Lower leg skin (tissue), 3 donors: Measurements from ENCODE around the gene NOL4L.

Experiments used
- CTCF ChIP-seq, 3 donors: fragments of 450-650 bp; IDR thresholded peaks; one replicate each; pipeline ENCODE4 v1.5.1; 2016; ENCODE audit warnings: antibody characterized with exemption in 3 of 3, mild to moderate bottlenecking in 3 of 3, moderate library complexity in 2 of 3
- POLR2A ChIP-seq, 2 donors: fragments of 450-650 bp; IDR thresholded peaks; one replicate each; pipeline ENCODE4 v1.6.1; 2016 to 2017; ENCODE audit warnings: antibody characterized with exemption in 2 of 2, mild to moderate bottlenecking in 1 of 2, moderate library complexity in 1 of 2

- TF ChIP-seq CTCF (IDR thresholded peaks at IDR 0.05) (no peak), POLR2A (IDR thresholded peaks at IDR 0.05) (no peak)
Measured at GRCh38 chr20:32440069-32440757, 144.9 kb downstream of the NOL4L start.
